ENCODE data around the gene TCERG1. TPM values are rescaled to one million over a fixed set of nuclear protein-coding genes. Genes with fewer than 3 reads are reported as not detected.

TCERG1 gene
- 72.8 and 101 TPM in 2 replicates for total RNA-seq (ENCODE audit: low replicate concordance)
- long read RNA-seq, partial matches to known transcripts, result 9 of 16 reads
- long read RNA-seq, other reads (novel, unspliced or antisense), result 7 of 16 reads

- Mint-ChIP-seq H3K4me3 (peak within 1 kb of the TSS; percentile 96), H3K27me3 (peaks cover 9% of the 10 kb centered on the region), H3K9me3 (no peaks in the 10 kb centered on the region), H3K4me1 (ENCODE audit: unreplicated experiment) (peaks cover 24% of the 10 kb centered on the region), H3K36me3 (no peaks in the 10 kb centered on the region), H3K27ac (peak within 1 kb of the TSS; percentile 99)
- peak; percentile 85 for TF ChIP-seq CTCF (conservative IDR thresholded peaks at IDR 0.05)
- DNase-seq (ENCODE audit: extremely low spot score, unreplicated experiment), result peak; percentile 98
These were observed at the start of gene TCERG1 for GRCh38 chr5:146446861-146447733. TCERG1 (plus strand) TSS chr5:146447333; CDS start chr5:146447350, 17 bp downstream.

GRCh38 chr5:146398826-146399225 lies 48.3 kb upstream of the TCERG1 start:
- TF ChIP-seq CTCF (conservative IDR thresholded peaks at IDR 0.05), result no peak
- Mint-ChIP-seq H3K27me3 (peaks cover 73% of the 10 kb centered on the region), H3K4me3 (no peak overlapping the region), H3K27ac (no peak overlapping the region), H3K9me3 (no peaks in the 10 kb centered on the region), H3K4me1 (ENCODE audit: unreplicated experiment) (no peaks in the 10 kb centered on the region), H3K36me3 (no peaks in the 10 kb centered on the region)
- no peak for DNase-seq (ENCODE audit: extremely low spot score, unreplicated experiment)

GRCh38 chr5:146399481-146399880 lies 47.7 kb upstream of the TCERG1 start:
- Mint-ChIP-seq H3K27me3 (peaks cover 71% of the 10 kb centered on the region), H3K4me3 (no peak overlapping the region), H3K4me1 (ENCODE audit: unreplicated experiment) (no peaks in the 10 kb centered on the region), H3K36me3 (no peaks in the 10 kb centered on the region), H3K9me3 (no peaks in the 10 kb centered on the region), H3K27ac (no peak overlapping the region)
- TF ChIP-seq CTCF (conservative IDR thresholded peaks at IDR 0.05), result no peak
- no peak for DNase-seq (ENCODE audit: extremely low spot score, unreplicated experiment)

DNA sequence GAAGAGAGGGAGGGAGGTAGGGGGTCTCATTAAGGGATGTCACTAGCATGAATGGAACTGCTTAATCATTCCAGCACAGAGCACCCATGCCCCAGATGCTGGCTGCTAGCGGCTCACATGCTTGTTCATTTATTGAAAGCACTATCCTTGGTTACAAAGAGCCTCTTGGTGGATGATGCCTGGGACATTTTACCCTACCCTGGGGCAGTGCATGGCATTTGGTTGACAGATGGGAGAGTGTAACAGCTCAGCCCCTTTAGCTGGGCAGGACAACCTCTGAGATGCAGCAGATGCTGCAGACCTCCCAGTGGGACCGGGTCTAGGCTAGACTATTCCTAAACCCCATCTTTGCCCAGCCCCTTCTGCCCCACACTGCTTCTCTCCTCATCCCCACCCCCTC lies 46.9 kb upstream of the TCERG1 start:
- H3K4me1 Mint-ChIP-seq (ENCODE audit: unreplicated experiment), result no peaks in the 10 kb centered on the region
- no peak overlapping the region for H3K4me3 Mint-ChIP-seq
- H3K27ac Mint-ChIP-seq, result no peak overlapping the region
- no peak for TF ChIP-seq CTCF (conservative IDR thresholded peaks at IDR 0.05)
- H3K9me3 Mint-ChIP-seq, result no peaks in the 10 kb centered on the region
- peaks cover 67% of the 10 kb centered on the region for H3K27me3 Mint-ChIP-seq
- no peak for DNase-seq (ENCODE audit: extremely low spot score, unreplicated experiment)
- no peaks in the 10 kb centered on the region for H3K36me3 Mint-ChIP-seq

DNA sequence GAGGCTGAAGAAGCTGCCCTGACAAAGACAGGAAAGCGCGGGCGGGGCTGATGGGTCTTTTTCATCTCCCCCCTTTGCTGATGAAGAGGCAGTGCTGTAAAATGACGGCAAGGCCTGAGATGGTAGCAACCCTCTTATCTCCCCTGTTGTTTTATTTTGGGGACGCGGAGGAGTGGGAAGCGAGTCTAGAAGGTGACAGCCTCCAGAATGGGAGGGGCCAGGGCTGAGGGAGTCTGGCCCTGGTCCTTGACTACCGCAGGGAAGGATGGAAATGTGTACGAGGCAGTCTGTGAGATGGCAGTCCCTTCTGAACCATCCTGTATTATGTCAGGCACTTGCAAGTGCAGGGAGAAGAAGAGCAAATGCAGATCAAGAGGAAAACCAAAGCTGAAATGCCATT lies 46.1 kb upstream of the TCERG1 start:
- TF ChIP-seq CTCF (conservative IDR thresholded peaks at IDR 0.05), result no peak
- DNase-seq (ENCODE audit: extremely low spot score, unreplicated experiment), result no peak
- H3K27ac Mint-ChIP-seq, result no peak overlapping the region
- H3K27me3 Mint-ChIP-seq, result peaks cover 70% of the 10 kb centered on the region
- no peak overlapping the region for H3K4me3 Mint-ChIP-seq
- no peaks in the 10 kb centered on the region for H3K9me3 Mint-ChIP-seq
- H3K36me3 Mint-ChIP-seq, result no peaks in the 10 kb centered on the region
- no peaks in the 10 kb centered on the region for H3K4me1 Mint-ChIP-seq (ENCODE audit: unreplicated experiment)

Data from type B pancreatic cell (in vitro differentiated cells).